BLaER1 (cell line): ENCODE data around the gene LYPD6B.

Experiments
- H3K27ac ChIP-seq: shearing (Covaris generic); formaldehyde crosslinking; 2 replicates; pipeline ENCODE4 v1.8.1; 2022
- H3K27me3 ChIP-seq: shearing (Covaris generic); formaldehyde crosslinking; 2 replicates; pipeline ENCODE4 v1.8.1; 2022
- H3K36me3 ChIP-seq: shearing (Covaris generic); formaldehyde crosslinking; 2 replicates; pipeline ENCODE4 v1.8.1; 2022
- H3K4me1 ChIP-seq: shearing (Covaris generic); formaldehyde crosslinking; 2 replicates; pipeline ENCODE4 v1.8.1; 2022
- H3K4me2 ChIP-seq: shearing (Covaris generic); formaldehyde crosslinking; 2 replicates; pipeline ENCODE4 v1.8.1; 2022
- H3K4me3 ChIP-seq: shearing (Covaris generic); formaldehyde crosslinking; 2 replicates; pipeline ENCODE4 v1.8.1; 2022
- H3K9ac ChIP-seq: shearing (Covaris generic); formaldehyde crosslinking; 2 replicates; pipeline ENCODE4 v1.8.1; 2022
- H3K9me3 ChIP-seq: shearing (Covaris generic); formaldehyde crosslinking; 2 replicates; pipeline ENCODE4 v1.8.1; 2022
- H4K20me1 ChIP-seq: shearing (Covaris generic); formaldehyde crosslinking; 2 replicates; pipeline ENCODE4 v1.8.1; 2022
- Cebpa-rat ChIP-seq: shearing (Covaris generic); IDR thresholded peaks from 2 replicates; pipeline ENCODE4 v1.8.1; 2022

LYPD6B gene

GRCh38 chr2:149178612-149179011 is 140.1 kb downstream of the LYPD6B start:
- Histone ChIP-seq H3K36me3 (no peaks in the 10 kb centered on the region), H3K9ac (no peak overlapping the region), H3K4me3 (no peak overlapping the region), H3K4me2 (no peak overlapping the region), H4K20me1 (no peaks in the 10 kb centered on the region), H3K27me3 (no peaks in the 10 kb centered on the region), H3K4me1 (no peaks in the 10 kb centered on the region), H3K27ac (no peak overlapping the region), H3K9me3 (no peaks in the 10 kb centered on the region)
- no peak for TF ChIP-seq Cebpa-rat

GRCh38 chr2:149180226-149180875 is 141.9 kb downstream of the LYPD6B start:
- no peaks in the 10 kb centered on the region for H3K9me3 ChIP-seq
- H3K4me2 ChIP-seq: no peak overlapping the region
- H3K36me3 ChIP-seq: no peaks in the 10 kb centered on the region
- TF ChIP-seq Cebpa-rat: no peak
- H3K27me3 ChIP-seq: no peaks in the 10 kb centered on the region
- H3K4me3 ChIP-seq: no peak overlapping the region
- H3K27ac ChIP-seq: no peak overlapping the region
- H3K9ac ChIP-seq: no peak overlapping the region
- H3K4me1 ChIP-seq: no peaks in the 10 kb centered on the region
- H4K20me1 ChIP-seq: no peaks in the 10 kb centered on the region

GRCh38 chr2:149183187-149183586 is 144.7 kb downstream of the LYPD6B start:
- H3K4me3 ChIP-seq: no peak overlapping the region
- H3K9me3 ChIP-seq: no peaks in the 10 kb centered on the region
- no peaks in the 10 kb centered on the region for H3K27me3 ChIP-seq
- peaks cover 7% of the 10 kb centered on the region for H3K4me1 ChIP-seq
- no peaks in the 10 kb centered on the region for H3K36me3 ChIP-seq
- no peak overlapping the region for H3K4me2 ChIP-seq
- no peaks in the 10 kb centered on the region for H4K20me1 ChIP-seq
- no peak for TF ChIP-seq Cebpa-rat
- H3K9ac ChIP-seq: no peak overlapping the region
- H3K27ac ChIP-seq: no peak overlapping the region

GRCh38 chr2:149184991-149185390 is 146.5 kb downstream of the LYPD6B start:
- H3K36me3 ChIP-seq: no peaks in the 10 kb centered on the region
- no peaks in the 10 kb centered on the region for H4K20me1 ChIP-seq
- no peaks in the 10 kb centered on the region for H3K9me3 ChIP-seq
- no peaks in the 10 kb centered on the region for H3K27me3 ChIP-seq
- H3K4me1 ChIP-seq: peaks cover 7% of the 10 kb centered on the region
- no peak for TF ChIP-seq Cebpa-rat
- H3K4me2 ChIP-seq: no peak overlapping the region
- no peak overlapping the region for H3K9ac ChIP-seq
- no peak overlapping the region for H3K4me3 ChIP-seq
- H3K27ac ChIP-seq: no peak overlapping the region

GRCh38 chr2:149185942-149186490 is 147.5 kb downstream of the LYPD6B start:
- no peak for TF ChIP-seq Cebpa-rat
- no peak overlapping the region for H3K27ac ChIP-seq
- no peak overlapping the region for H3K4me3 ChIP-seq
- H3K27me3 ChIP-seq: no peaks in the 10 kb centered on the region
- no peak overlapping the region for H3K9ac ChIP-seq
- H3K4me2 ChIP-seq: no peak overlapping the region
- H3K36me3 ChIP-seq: no peaks in the 10 kb centered on the region
- no peaks in the 10 kb centered on the region for H4K20me1 ChIP-seq
- H3K9me3 ChIP-seq: no peaks in the 10 kb centered on the region
- peaks cover 7% of the 10 kb centered on the region for H3K4me1 ChIP-seq

GRCh38 chr2:149187057-149187456 is 148.6 kb downstream of the LYPD6B start:
- peaks cover 7% of the 10 kb centered on the region for H3K4me1 ChIP-seq
- H3K4me2 ChIP-seq: no peak overlapping the region
- H3K4me3 ChIP-seq: no peak overlapping the region

GRCh38 chr2:149188291-149188690 is 149.8 kb downstream of the LYPD6B start:
- no peak overlapping the region for H3K27ac ChIP-seq
- H4K20me1 ChIP-seq: no peaks in the 10 kb centered on the region
- H3K9me3 ChIP-seq: no peaks in the 10 kb centered on the region
- H3K4me3 ChIP-seq: no peak overlapping the region
- no peak overlapping the region for H3K9ac ChIP-seq
- no peaks in the 10 kb centered on the region for H3K36me3 ChIP-seq
- TF ChIP-seq Cebpa-rat: no peak
- H3K27me3 ChIP-seq: no peaks in the 10 kb centered on the region
- H3K4me2 ChIP-seq: no peak overlapping the region
- H3K4me1 ChIP-seq: peaks cover 7% of the 10 kb centered on the region

More at GRCh38 chr2:149187057-149187456, 148.6 kb downstream of the LYPD6B start:
- H3K36me3 ChIP-seq: no peaks in the 10 kb centered on the region
- H3K9ac ChIP-seq: no peak overlapping the region
- H3K9me3 ChIP-seq: no peaks in the 10 kb centered on the region
- no peak overlapping the region for H3K27ac ChIP-seq
- TF ChIP-seq Cebpa-rat: no peak
- no peaks in the 10 kb centered on the region for H3K27me3 ChIP-seq
- H4K20me1 ChIP-seq: no peaks in the 10 kb centered on the region

GRCh38 chr2:149189769-149190168 is 151.3 kb downstream of the LYPD6B start:
- H3K4me2 ChIP-seq: no peak overlapping the region
- no peak overlapping the region for H3K9ac ChIP-seq
- H3K27ac ChIP-seq: no peak overlapping the region
- no peaks in the 10 kb centered on the region for H3K9me3 ChIP-seq
- peaks cover 7% of the 10 kb centered on the region for H3K4me1 ChIP-seq
- no peaks in the 10 kb centered on the region for H4K20me1 ChIP-seq
- H3K4me3 ChIP-seq: no peak overlapping the region
- no peak for TF ChIP-seq Cebpa-rat
- H3K27me3 ChIP-seq: no peaks in the 10 kb centered on the region
- H3K36me3 ChIP-seq: no peaks in the 10 kb centered on the region

GRCh38 chr2:149191915-149192314 is 153.4 kb downstream of the LYPD6B start:
- H3K9me3 ChIP-seq: no peaks in the 10 kb centered on the region
- no peaks in the 10 kb centered on the region for H3K36me3 ChIP-seq
- H4K20me1 ChIP-seq: no peaks in the 10 kb centered on the region
- TF ChIP-seq Cebpa-rat: no peak
- H3K4me2 ChIP-seq: no peak overlapping the region
- H3K27ac ChIP-seq: no peak overlapping the region
- no peak overlapping the region for H3K4me3 ChIP-seq
- H3K9ac ChIP-seq: no peak overlapping the region
- H3K27me3 ChIP-seq: no peaks in the 10 kb centered on the region
- peaks cover 4% of the 10 kb centered on the region for H3K4me1 ChIP-seq

- Histone ChIP-seq H3K27me3 (no peaks in the 10 kb centered on the region), H3K27ac (no peak overlapping the region), H4K20me1 (no peaks in the 10 kb centered on the region), H3K4me1 (no peaks in the 10 kb centered on the region), H3K4me3 (no peak overlapping the region), H3K9me3 (no peaks in the 10 kb centered on the region), H3K36me3 (no peaks in the 10 kb centered on the region), H3K9ac (no peak overlapping the region), H3K4me2 (no peak overlapping the region)
- no peak for TF ChIP-seq Cebpa-rat
These were observed 153.9 kb downstream of the LYPD6B start for GRCh38 chr2:149192427-149192826.
